HG03439 (cell line): ENCODE data around the gene DZIP1.
"Not testable (repeated sequence)": the region's sequence is repeated elsewhere in the genome, so short reads cannot be mapped to it uniquely, and the experiment has no call there.

Experiments used
- ATAC-seq: cut with Tn5 transposase; IDR thresholded peaks from one replicate; pipeline ENCODE4 v1.9.1; 2021; ENCODE audit warnings: mild to moderate bottlenecking, moderate library complexity; ENCODE audit not compliant: unreplicated experiment

The DZIP1 gene

GRCh38 chr13:95644601-95645052, at the start of gene DZIP1:
Gene DZIP1, minus strand, starts transcription at chr13:95644706. Its CDS starts 2,677 bp downstream, at chr13:95642029.
- ATAC-seq = no peak

- ATAC-seq = not testable (repeated sequence)
Measured at GRCh38 chr13:95690986-95691385, 46.5 kb upstream of the DZIP1 start.

GRCh38 chr13:95689582-95689926, 45.0 kb upstream of the DZIP1 start:
- ATAC-seq = no peak

- not testable (repeated sequence) for ATAC-seq
Measured at GRCh38 chr13:95684960-95685359, 40.5 kb upstream of the DZIP1 start.

GRCh38 chr13:95684418-95684817, 39.9 kb upstream of the DZIP1 start:
- ATAC-seq = no peak

- ATAC-seq = no peak
Measured at GRCh38 chr13:95679722-95680121, 35.2 kb upstream of the DZIP1 start.

GRCh38 chr13:95678967-95679366, 34.5 kb upstream of the DZIP1 start:
- no peak for ATAC-seq

GRCh38 chr13:95677564-95678266, 33.2 kb upstream of the DZIP1 start:
- no peak for ATAC-seq

- ATAC-seq = peak; percentile 95
Measured at GRCh38 chr13:95676762-95677563, 32.5 kb upstream of the DZIP1 start, which contains the start of gene DNAJC3. Gene DNAJC3, plus strand, starts transcription at chr13:95677139. Its CDS starts 117 bp downstream, at chr13:95677256.

GRCh38 chr13:95676105-95676761, 31.7 kb upstream of the DZIP1 start:
- peak; percentile 12 for ATAC-seq

GRCh38 chr13:95671597-95671996, 27.1 kb upstream of the DZIP1 start:
- ATAC-seq = no peak

GRCh38 chr13:95667235-95667634, 22.7 kb upstream of the DZIP1 start:
- ATAC-seq = not testable (repeated sequence)

- ATAC-seq = no peak
Measured at GRCh38 chr13:95660981-95661581, 16.6 kb upstream of the DZIP1 start.

- ATAC-seq = no peak
Measured at GRCh38 chr13:95659500-95659899, 15.0 kb upstream of the DZIP1 start.

- no peak for ATAC-seq
Measured at GRCh38 chr13:95656386-95657015, 12.0 kb upstream of the DZIP1 start.

- no peak for ATAC-seq
Measured at GRCh38 chr13:95652821-95653220, 8.3 kb upstream of the DZIP1 start.

GRCh38 chr13:95652244-95652764, 7.8 kb upstream of the DZIP1 start:
- ATAC-seq = no peak

GRCh38 chr13:95650696-95651095, 6.2 kb upstream of the DZIP1 start:
- no peak for ATAC-seq

- no peak for ATAC-seq
Measured at GRCh38 chr13:95647321-95647720, 2.8 kb upstream of the DZIP1 start.

GRCh38 chr13:95643936-95644598, 439 bp downstream of the DZIP1 start:
- no peak for ATAC-seq
